HepG2 (cell line): Measurements from ENCODE around the gene CCDC117. TPM values are rescaled to one million over a fixed set of nuclear protein-coding genes. Genes with fewer than 3 reads are reported as not detected.

Experiments used
- ELF1 ChIP-seq: sonication (generic); formaldehyde crosslinking; IDR thresholded peaks from 2 replicates; pipeline ENCODE4 v1.4.0; 2020; ENCODE audit warnings: missing genetic modification reagents
- ELF3 ChIP-seq: IDR thresholded peaks from 2 replicates; pipeline ENCODE4 v1.6.1; 2016; ENCODE audit warnings: missing genetic modification reagents, missing compliant biosample characterization
- GZF1 ChIP-seq: sonication (generic); formaldehyde crosslinking; IDR thresholded peaks from 2 replicates; pipeline ENCODE4 v1.5.1; 2020; ENCODE audit warnings: mild to moderate bottlenecking, missing genetic modification reagents
- IRF2 ChIP-seq: IDR thresholded peaks from 2 replicates; pipeline ENCODE4 v1.6.1; 2018; ENCODE audit warnings: missing genetic modification reagents, missing compliant biosample characterization
- KDM3A ChIP-seq: IDR thresholded peaks from 2 replicates; pipeline ENCODE4 v1.6.1; 2018; ENCODE audit warnings: low read depth, missing compliant biosample characterization
- KIAA2018 ChIP-seq: sonication (generic); formaldehyde crosslinking; IDR thresholded peaks from 2 replicates; pipeline ENCODE4 v1.5.0; 2020; ENCODE audit warnings: mild to moderate bottlenecking, missing genetic modification reagents, borderline replicate concordance
- MTF2 ChIP-seq: sonication (generic); formaldehyde crosslinking; IDR thresholded peaks from 2 replicates; pipeline ENCODE4 v1.5.0; 2020; ENCODE audit warnings: missing genetic modification reagents, borderline replicate concordance
- MXI1 ChIP-seq: IDR thresholded peaks from 3 replicates; pipeline ENCODE4 v1.6.1; 2012; ENCODE audit warnings: low read depth, low read length, inconsistent platforms, borderline replicate concordance
- NR2F2 ChIP-seq: IDR thresholded peaks from 2 replicates; pipeline ENCODE4 v1.6.1; 2012; ENCODE audit warnings: low read depth, inconsistent platforms, borderline replicate concordance
- PHB2 ChIP-seq: fragments of 450-650 bp; IDR thresholded peaks from 2 replicates; pipeline ENCODE4 v1.6.1; 2018; ENCODE audit not compliant: partially characterized antibody
- POLR2AphosphoS5 ChIP-seq: IDR thresholded peaks from 2 replicates; pipeline ENCODE4 v1.6.1; 2012; ENCODE audit warnings: low read depth, low read length
- PRMT3 ChIP-seq: sonication (generic); formaldehyde crosslinking; IDR thresholded peaks from 2 replicates; pipeline ENCODE4 v1.8.1; 2022; ENCODE audit warnings: low read depth, mild to moderate bottlenecking, moderate library complexity, missing genetic modification reagents, borderline replicate concordance
- SIN3A ChIP-seq: IDR thresholded peaks from 2 replicates; pipeline ENCODE4 v1.6.1; 2011; ENCODE audit warnings: low read depth, mild to moderate bottlenecking, control low read depth, low read length, borderline replicate concordance
- SP140L ChIP-seq: sonication (generic); formaldehyde crosslinking; IDR thresholded peaks from 2 replicates; pipeline ENCODE4 v1.4.0; 2020; ENCODE audit warnings: missing genetic modification reagents, borderline replicate concordance
- SUZ12 ChIP-seq: fragments of 150-350 bp; IDR thresholded peaks from 2 replicates; pipeline ENCODE4 v1.6.1; 2014; ENCODE audit warnings: low read depth, low read length
- ZMYM4 ChIP-seq: sonication (generic); formaldehyde crosslinking; IDR thresholded peaks from 2 replicates; pipeline ENCODE4 v1.8.1; 2023; ENCODE audit warnings: mild to moderate bottlenecking, missing genetic modification reagents
- ZNF138 ChIP-seq: sonication (generic); formaldehyde crosslinking; IDR thresholded peaks from 2 replicates; pipeline ENCODE4 v1.5.0; 2020; ENCODE audit warnings: mild to moderate bottlenecking, low read depth, missing genetic modification reagents
- ZNF567 ChIP-seq: sonication (generic); formaldehyde crosslinking; IDR thresholded peaks from 2 replicates; pipeline ENCODE4 v1.8.1; 2023; ENCODE audit warnings: mild to moderate bottlenecking, missing genetic modification reagents, borderline replicate concordance
- ZNF766 ChIP-seq: sonication (generic); formaldehyde crosslinking; IDR thresholded peaks from 2 replicates; pipeline ENCODE4 v1.5.0; 2020; ENCODE audit warnings: missing genetic modification reagents, borderline replicate concordance
- ZNF781 ChIP-seq: sonication (generic); formaldehyde crosslinking; IDR thresholded peaks from 2 replicates; pipeline ENCODE4 v1.5.1; 2020; ENCODE audit warnings: borderline replicate concordance, mild to moderate bottlenecking, missing genetic modification reagents; ENCODE audit errors: not compliant biosample characterization
- ZNF790 ChIP-seq: sonication (generic); formaldehyde crosslinking; IDR thresholded peaks from 2 replicates; pipeline ENCODE4 v1.8.0; 2022; ENCODE audit warnings: missing genetic modification reagents, mild to moderate bottlenecking, borderline replicate concordance
- polyA plus RNA-seq, 8 experiments: library from polyadenylated mRNA; depleted of rRNA in 3 of 8; stranded (reverse) in 7 of 8; unstranded in 1 of 8; fragments of >200 nt; fragmentation: Illumina TruSeq in 4 of 8; extraction: Trizol in 4 of 8; gene quantifications; 2 replicates each; pipeline versions ENCODE4 v1.2.1 to v1.2.3, GENCODE V29; 2011 to 2016; ENCODE audit warnings: low read depth in 4 of 8, missing spikeins in 1 of 8, mixed read lengths in 1 of 8; ENCODE audit not compliant: insufficient read depth in 1 of 8
- total RNA-seq, 5 experiments: library from RNA; depleted of rRNA; stranded (reverse); fragments of >200 nt; fragmentation: Illumina TruSeq; extraction: Trizol; gene quantifications; 2 replicates each; pipeline ENCODE4 v1.2.3, GENCODE V29; 2016; ENCODE audit warnings: low read depth in 1 of 5
- TF ChIP-seq, protein P1 (sequence below): IDR thresholded peaks from 2 replicates; pipeline ENCODE4 v1.6.1; 2016; ENCODE audit warnings: low read depth

CCDC117 gene
- total and polyA plus RNA-seq, 2 of the 13 experiments (the other 11 are each of a cell fraction or from before 2014, with no cell fraction given): 12.6 to 34.2 TPM

GRCh38 chr22:28808716-28809355, 36.3 kb downstream of the CCDC117 start (continued):
- no peak for TF ChIP-seq ZNF766 (CRISPR knock-in tag)
- TF ChIP-seq ZNF790 (CRISPR knock-in tag): no peak
- no peak for TF ChIP-seq ELF1 (CRISPR knock-in tag)
- TF ChIP-seq MTF2 (CRISPR knock-in tag): no peak
- no peak for TF ChIP-seq KDM3A (CRISPR knock-in tag)
- TF ChIP-seq ZNF567 (CRISPR knock-in tag): no peak
- TF ChIP-seq, protein P1, sequence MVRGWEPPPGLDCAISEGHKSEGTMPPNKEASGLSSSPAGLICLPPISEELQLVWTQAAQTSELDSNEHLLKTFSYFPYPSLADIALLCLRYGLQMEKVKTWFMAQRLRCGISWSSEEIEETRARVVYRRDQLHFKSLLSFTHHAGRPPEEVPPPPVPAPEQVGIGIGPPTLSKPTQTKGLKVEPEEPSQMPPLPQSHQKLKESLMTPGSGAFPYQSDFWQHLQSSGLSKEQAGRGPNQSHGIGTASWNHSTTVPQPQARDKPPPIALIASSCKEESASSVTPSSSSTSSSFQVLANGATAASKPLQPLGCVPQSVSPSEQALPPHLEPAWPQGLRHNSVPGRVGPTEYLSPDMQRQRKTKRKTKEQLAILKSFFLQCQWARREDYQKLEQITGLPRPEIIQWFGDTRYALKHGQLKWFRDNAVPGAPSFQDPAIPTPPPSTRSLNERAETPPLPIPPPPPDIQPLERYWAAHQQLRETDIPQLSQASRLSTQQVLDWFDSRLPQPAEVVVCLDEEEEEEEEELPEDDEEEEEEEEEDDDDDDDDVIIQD (CRISPR knock-in tag): 0 out of 2 replicates have a peak, but pooled peaks have one; percentile 20
- no peak for TF ChIP-seq SUZ12
- no peak for TF ChIP-seq GZF1
- TF ChIP-seq IRF2: no peak
- 0 out of 2 replicates have a peak, but pooled peaks have one; percentile 41 for TF ChIP-seq NR2F2
- TF ChIP-seq PRMT3 (CRISPR knock-in tag): no peak
- TF ChIP-seq PHB2: no peak
- TF ChIP-seq ZNF781 (CRISPR knock-in tag): no peak
- no peak for TF ChIP-seq SIN3A
- peak; percentile 76; the same call in 1 of the 2 replicates for TF ChIP-seq ELF3 (CRISPR knock-in tag)
- no peak for TF ChIP-seq ZNF138 (CRISPR knock-in tag)
- no peak for TF ChIP-seq POLR2AphosphoS5
- no peak for TF ChIP-seq MXI1
- no peak for TF ChIP-seq KIAA2018
- TF ChIP-seq SP140L (CRISPR knock-in tag): no peak
- TF ChIP-seq ZMYM4 (CRISPR knock-in tag): peak; percentile 47
